Dedifferentiated amniotic fluid mesenchymal stem cell (primary cell): ENCODE measurements around the gene AMDHD2.
"Not testable (repeated sequence)": the region's sequence is repeated elsewhere in the genome, so short reads cannot be mapped to it uniquely, and the experiment has no call there.

Experiments used
- DNase-seq: peaks from one replicate; pipeline ENCODE4 v3.0.0-alpha.2; 2016; ENCODE audit errors: extremely low spot score

Gene AMDHD2

DNA sequence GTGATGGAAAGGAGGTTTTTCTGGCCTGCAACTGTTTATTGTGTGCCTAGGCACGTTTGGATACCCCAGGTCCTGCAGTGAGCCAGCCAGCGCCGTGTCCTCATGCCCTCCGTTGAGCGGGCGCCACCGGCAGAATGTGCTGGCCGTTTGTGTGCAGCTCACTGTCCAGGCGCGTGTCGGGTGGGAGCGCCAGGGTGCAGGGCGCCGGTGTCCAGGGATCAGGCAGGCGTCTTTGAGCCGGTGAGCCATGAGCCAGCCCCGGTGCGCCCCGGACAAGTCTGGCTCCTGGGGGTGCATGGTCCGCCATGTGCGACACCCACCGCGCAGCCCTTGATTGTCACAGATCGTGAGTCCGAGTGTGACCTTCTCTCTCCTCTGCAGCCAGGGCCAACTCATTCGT is 56.9 kb downstream of the AMDHD2 start:
- not testable (repeated sequence) for DNase-seq

DNA sequence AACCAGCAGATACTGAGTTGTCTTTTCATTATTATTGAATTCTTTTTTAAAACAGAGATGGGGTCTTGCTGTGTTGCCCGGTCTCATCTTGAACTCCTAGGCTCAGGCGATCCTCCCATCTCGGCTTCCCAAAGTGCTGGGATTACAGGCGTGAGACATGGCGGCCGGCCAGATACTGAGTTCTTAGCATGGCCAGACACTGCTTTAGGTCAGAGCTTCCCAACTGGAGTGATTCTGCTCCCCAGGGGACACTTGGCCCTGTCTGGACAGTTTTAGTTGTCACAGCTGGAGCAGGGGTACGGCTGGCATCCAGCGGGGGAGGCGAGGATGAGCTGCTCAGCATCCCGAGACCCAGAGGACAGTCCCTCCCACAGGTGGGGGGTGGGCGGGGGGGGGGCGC is 58.7 kb downstream of the AMDHD2 start:
- not testable (repeated sequence) for DNase-seq

DNA sequence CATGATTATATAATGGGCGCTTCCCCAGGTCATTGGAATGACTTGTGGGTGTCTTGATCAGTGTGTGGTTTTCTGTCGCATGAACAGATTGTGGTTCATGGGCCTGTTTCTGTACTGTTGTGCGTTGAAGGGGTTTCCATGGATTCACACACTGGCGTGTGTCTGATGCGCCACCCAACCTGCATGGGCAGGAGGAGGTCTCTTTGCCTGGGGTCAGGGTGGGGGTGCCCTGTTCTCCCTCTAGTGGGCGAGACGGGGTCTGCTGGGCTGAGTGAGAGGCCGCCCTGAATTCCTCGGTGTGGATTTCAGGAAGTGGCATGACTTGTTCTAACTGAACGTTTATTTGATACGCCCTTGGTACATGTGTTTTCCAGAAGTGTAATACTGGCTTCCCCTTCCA is 60.0 kb downstream of the AMDHD2 start:
- DNase-seq: not testable (repeated sequence)

DNA sequence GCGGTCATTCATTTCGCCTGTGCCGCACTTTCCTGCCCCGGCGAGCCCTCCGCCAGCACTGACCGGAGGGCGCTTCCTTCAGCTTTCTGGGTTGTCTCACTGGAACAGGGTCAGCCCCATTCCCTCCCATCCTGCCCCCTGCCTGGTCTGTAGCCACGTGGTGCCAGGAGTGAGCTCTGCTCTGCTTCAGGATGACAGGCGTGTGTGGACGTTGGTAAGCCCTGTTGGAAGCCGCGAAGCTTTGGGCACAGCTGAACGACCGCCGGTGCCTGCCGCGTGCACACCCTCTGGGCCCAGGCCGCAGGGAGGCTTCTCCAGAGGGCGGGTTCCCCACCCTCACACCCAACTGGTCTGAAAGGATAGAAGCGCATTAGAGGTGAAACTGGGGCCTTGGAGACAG is 60.6 kb downstream of the AMDHD2 start:
- DNase-seq: not testable (repeated sequence)
